Breast epithelium (tissue), 3 donors: ENCODE data around the gene RNU1-2.

Experiments
- POLR2A ChIP-seq: fragments of 450-650 bp; IDR thresholded peaks from one replicate; pipeline ENCODE4 v1.6.1; 2016; ENCODE audit warnings: antibody characterized with exemption, mild to moderate bottlenecking, moderate library complexity
- POLR2AphosphoS5 ChIP-seq, 3 donors: sonication (generic); formaldehyde crosslinking; IDR thresholded peaks; one replicate each; pipeline ENCODE4 v1.6.1; 2017; ENCODE audit warnings: antibody characterized with exemption in 3 of 3
- TF ChIP-seq, protein P1 (sequence below), 3 donors: fragments of 450-650 bp; IDR thresholded peaks; one replicate each; pipeline ENCODE4 v1.5.1; 2016 to 2017; ENCODE audit warnings: antibody characterized with exemption in 3 of 3, mild to moderate bottlenecking in 3 of 3, moderate library complexity in 3 of 3

DNA sequence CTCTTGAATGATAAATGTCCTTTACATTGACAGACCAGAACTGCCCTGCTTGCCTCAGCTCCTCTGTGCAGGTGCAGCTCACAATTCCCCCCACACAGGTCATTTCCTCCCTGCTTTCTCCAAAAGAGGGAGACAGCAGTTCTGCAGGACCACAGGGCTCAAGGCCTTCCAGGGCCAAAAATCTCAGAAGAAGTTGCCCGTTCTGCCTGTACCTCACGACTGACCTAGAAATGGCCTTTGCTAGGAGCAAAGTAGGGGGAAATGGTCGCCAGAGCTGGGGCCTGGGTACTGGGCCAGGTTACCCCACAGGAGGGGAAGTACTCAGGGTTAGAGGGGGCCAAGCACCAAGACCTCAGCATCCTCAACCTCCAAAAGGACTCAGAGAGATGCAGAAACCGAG lies 11.1 kb downstream of the RNU1-2 start:
- TF ChIP-seq, protein P1, sequence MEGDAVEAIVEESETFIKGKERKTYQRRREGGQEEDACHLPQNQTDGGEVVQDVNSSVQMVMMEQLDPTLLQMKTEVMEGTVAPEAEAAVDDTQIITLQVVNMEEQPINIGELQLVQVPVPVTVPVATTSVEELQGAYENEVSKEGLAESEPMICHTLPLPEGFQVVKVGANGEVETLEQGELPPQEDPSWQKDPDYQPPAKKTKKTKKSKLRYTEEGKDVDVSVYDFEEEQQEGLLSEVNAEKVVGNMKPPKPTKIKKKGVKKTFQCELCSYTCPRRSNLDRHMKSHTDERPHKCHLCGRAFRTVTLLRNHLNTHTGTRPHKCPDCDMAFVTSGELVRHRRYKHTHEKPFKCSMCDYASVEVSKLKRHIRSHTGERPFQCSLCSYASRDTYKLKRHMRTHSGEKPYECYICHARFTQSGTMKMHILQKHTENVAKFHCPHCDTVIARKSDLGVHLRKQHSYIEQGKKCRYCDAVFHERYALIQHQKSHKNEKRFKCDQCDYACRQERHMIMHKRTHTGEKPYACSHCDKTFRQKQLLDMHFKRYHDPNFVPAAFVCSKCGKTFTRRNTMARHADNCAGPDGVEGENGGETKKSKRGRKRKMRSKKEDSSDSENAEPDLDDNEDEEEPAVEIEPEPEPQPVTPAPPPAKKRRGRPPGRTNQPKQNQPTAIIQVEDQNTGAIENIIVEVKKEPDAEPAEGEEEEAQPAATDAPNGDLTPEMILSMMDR (IDR thresholded peaks at IDR 0.05): no peak
- no peak for TF ChIP-seq POLR2AphosphoS5 (IDR thresholded peaks at IDR 0.05)
- TF ChIP-seq POLR2A: no peak
